ENCODE measurements around the gene FAM227B.

GRCh38 chr15:49646891-49647290 is 26.3 kb upstream of the FAM227B start:
- no peak for TF ChIP-seq CTCF (IDR thresholded peaks at IDR 0.05)
- TF ChIP-seq POLR2AphosphoS5 (IDR thresholded peaks at IDR 0.05; ENCODE audit: insufficient read depth in 1 of 2, low read depth in 1 of 2): no peak
- TF ChIP-seq POLR2A (IDR thresholded peaks at IDR 0.05): no peak

Data from vagina (tissue), 2 donors.